ENCODE data around the gene USP32. TPM values are rescaled to one million over a fixed set of nuclear protein-coding genes. Genes with fewer than 3 reads are reported as not detected.

USP32 gene
- total and polyA plus RNA-seq, 4 donors: 11.6 to 103 (median 42.9) TPM

DNA sequence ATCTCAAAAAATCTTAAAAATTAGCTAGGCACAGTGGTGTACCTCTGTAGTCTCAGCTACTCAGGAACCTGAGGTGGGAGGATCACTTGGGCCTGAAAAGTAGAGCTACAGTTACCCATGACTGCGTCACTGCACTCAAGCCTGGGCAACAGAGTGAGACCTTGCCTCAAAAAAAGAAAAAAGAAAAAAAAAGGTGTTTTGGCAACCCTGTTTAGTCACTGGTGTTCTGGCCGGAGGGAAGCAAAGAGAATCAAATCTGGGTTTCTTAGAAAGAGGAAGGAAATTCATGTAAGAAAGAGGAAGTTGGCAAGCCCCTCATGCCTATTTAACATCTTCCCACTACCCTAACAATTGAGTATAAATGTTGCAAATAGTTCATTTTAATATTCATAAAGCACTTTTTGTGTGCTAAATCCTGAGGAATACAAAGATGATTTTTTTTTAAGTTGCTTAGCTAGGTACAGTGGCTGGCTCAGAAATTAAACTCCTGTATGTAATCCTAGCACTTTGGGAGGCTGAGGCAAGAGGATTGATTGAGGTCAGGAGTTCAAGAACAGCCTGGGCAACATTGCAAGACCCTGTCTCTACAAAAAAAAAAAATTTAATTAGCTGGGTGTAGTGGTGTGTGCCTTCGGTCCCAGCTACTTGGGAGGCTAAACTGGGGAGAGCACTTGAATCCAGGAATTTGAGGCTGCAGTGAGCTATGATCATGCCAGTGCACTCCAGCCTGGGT is 6.5 kb upstream of the USP32 start:
- H3K9ac ChIP-seq (ENCODE audit: low read depth in 1 of 2, low read length in 2 of 2): no peak overlapping the region
- H3K27ac ChIP-seq (ENCODE audit: low read depth in 1 of 2, low read length in 2 of 2): peak overlapping the region in 1 of 2 donors; percentile 36
- peaks cover 0 to under 1% (median under 1%) of the 10 kb centered on the region in 4 donors for H3K4me1 ChIP-seq (ENCODE audit: control insufficient read depth in 4 of 4, insufficient read depth in 4 of 4, low read length in 3 of 4)

DNA sequence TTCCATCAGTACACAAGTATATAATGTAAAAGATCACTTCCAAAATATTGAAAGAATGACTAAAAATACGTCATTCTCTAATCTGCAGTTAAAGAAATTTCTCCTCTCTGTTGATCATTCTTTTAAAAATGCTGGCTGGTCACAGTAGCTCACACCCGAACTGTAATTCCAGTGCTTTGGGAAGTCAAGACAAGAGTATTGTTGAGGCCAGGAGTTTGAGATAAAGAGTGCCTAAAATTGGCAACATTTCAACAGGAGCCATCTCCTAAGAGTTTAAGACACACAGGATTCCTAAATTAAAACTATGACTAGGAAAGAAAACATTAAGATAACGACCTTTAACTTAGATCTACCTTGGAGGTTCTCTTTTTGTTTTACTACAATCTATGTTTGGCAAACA is 4.5 kb upstream of the USP32 start:
- Histone ChIP-seq H3K4me3 (ENCODE audit: low read depth in 1 of 3, low read length in 3 of 3) (no peak overlapping the region), H3K36me3 (ENCODE audit: control insufficient read depth in 4 of 4, insufficient read depth in 3 of 4, low read depth in 1 of 4, low read length in 3 of 4) (no peaks in the 10 kb centered on the region), H3K27me3 (ENCODE audit: control insufficient read depth in 4 of 4, insufficient read depth in 4 of 4, low read length in 3 of 4) (no peaks in the 10 kb centered on the region), H3K27ac (ENCODE audit: low read depth in 1 of 2, low read length in 2 of 2) (no peak overlapping the region), H3K9me3 (ENCODE audit: control insufficient read depth in 4 of 4, low read length in 3 of 4) (no peaks in the 10 kb centered on the region), H3K4me1 (ENCODE audit: control insufficient read depth in 4 of 4, insufficient read depth in 4 of 4, low read length in 3 of 4) (peaks cover 0 to 4% (median 2%) of the 10 kb centered on the region in 4 donors), H3K9ac (ENCODE audit: low read depth in 1 of 2, low read length in 2 of 2) (no peak overlapping the region)
- DNase-seq (ENCODE audit: low spot score): no peak
- TF ChIP-seq NR2F2 (IDR thresholded peaks at IDR 0.05) (no peak), SP1 (IDR thresholded peaks at IDR 0.05) (no peak), GABPA (IDR thresholded peaks at IDR 0.05 in 1 of 2, conservative IDR thresholded peaks at IDR 0.05 in 1 of 2) (no peak), RAD21 (IDR thresholded peaks at IDR 0.05) (no peak), YY1 (IDR thresholded peaks at IDR 0.05) (no peak), FOXA2 (IDR thresholded peaks at IDR 0.05) (no peak), RXRA (IDR thresholded peaks at IDR 0.05) (no peak), HNF4A (conservative IDR thresholded peaks at IDR 0.05) (no peak), FOXA1 (IDR thresholded peaks at IDR 0.05) (no peak), HNF4G (IDR thresholded peaks at IDR 0.05) (no peak), EGR1 (IDR thresholded peaks at IDR 0.05; ENCODE audit: low read depth in 2 of 2) (no peak)
- TF ChIP-seq, protein P1, sequence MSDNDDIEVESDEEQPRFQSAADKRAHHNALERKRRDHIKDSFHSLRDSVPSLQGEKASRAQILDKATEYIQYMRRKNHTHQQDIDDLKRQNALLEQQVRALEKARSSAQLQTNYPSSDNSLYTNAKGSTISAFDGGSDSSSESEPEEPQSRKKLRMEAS (IDR thresholded peaks at IDR 0.05): no peak
- TF ChIP-seq, protein P2, sequence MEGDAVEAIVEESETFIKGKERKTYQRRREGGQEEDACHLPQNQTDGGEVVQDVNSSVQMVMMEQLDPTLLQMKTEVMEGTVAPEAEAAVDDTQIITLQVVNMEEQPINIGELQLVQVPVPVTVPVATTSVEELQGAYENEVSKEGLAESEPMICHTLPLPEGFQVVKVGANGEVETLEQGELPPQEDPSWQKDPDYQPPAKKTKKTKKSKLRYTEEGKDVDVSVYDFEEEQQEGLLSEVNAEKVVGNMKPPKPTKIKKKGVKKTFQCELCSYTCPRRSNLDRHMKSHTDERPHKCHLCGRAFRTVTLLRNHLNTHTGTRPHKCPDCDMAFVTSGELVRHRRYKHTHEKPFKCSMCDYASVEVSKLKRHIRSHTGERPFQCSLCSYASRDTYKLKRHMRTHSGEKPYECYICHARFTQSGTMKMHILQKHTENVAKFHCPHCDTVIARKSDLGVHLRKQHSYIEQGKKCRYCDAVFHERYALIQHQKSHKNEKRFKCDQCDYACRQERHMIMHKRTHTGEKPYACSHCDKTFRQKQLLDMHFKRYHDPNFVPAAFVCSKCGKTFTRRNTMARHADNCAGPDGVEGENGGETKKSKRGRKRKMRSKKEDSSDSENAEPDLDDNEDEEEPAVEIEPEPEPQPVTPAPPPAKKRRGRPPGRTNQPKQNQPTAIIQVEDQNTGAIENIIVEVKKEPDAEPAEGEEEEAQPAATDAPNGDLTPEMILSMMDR (IDR thresholded peaks at IDR 0.05; ENCODE audit: low read depth, low read length, missing input control): no peak
- TF ChIP-seq, protein P3, sequence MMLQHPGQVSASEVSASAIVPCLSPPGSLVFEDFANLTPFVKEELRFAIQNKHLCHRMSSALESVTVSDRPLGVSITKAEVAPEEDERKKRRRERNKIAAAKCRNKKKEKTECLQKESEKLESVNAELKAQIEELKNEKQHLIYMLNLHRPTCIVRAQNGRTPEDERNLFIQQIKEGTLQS (IDR thresholded peaks at IDR 0.05): no peak
- TF ChIP-seq, protein P4, sequence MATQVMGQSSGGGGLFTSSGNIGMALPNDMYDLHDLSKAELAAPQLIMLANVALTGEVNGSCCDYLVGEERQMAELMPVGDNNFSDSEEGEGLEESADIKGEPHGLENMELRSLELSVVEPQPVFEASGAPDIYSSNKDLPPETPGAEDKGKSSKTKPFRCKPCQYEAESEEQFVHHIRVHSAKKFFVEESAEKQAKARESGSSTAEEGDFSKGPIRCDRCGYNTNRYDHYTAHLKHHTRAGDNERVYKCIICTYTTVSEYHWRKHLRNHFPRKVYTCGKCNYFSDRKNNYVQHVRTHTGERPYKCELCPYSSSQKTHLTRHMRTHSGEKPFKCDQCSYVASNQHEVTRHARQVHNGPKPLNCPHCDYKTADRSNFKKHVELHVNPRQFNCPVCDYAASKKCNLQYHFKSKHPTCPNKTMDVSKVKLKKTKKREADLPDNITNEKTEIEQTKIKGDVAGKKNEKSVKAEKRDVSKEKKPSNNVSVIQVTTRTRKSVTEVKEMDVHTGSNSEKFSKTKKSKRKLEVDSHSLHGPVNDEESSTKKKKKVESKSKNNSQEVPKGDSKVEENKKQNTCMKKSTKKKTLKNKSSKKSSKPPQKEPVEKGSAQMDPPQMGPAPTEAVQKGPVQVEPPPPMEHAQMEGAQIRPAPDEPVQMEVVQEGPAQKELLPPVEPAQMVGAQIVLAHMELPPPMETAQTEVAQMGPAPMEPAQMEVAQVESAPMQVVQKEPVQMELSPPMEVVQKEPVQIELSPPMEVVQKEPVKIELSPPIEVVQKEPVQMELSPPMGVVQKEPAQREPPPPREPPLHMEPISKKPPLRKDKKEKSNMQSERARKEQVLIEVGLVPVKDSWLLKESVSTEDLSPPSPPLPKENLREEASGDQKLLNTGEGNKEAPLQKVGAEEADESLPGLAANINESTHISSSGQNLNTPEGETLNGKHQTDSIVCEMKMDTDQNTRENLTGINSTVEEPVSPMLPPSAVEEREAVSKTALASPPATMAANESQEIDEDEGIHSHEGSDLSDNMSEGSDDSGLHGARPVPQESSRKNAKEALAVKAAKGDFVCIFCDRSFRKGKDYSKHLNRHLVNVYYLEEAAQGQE (IDR thresholded peaks at IDR 0.05): no peak
- WGBS: 83% methylated on average over 3 of the region's 3 CpGs

More for the DNA sequence above, 6.5 kb upstream of the USP32 start:
- Histone ChIP-seq H3K27me3 (ENCODE audit: control insufficient read depth in 4 of 4, insufficient read depth in 4 of 4, low read length in 3 of 4) (no peaks in the 10 kb centered on the region), H3K36me3 (ENCODE audit: control insufficient read depth in 4 of 4, insufficient read depth in 3 of 4, low read depth in 1 of 4, low read length in 3 of 4) (no peaks in the 10 kb centered on the region), H3K9me3 (ENCODE audit: control insufficient read depth in 4 of 4, low read length in 3 of 4) (no peaks in the 10 kb centered on the region), H3K4me3 (ENCODE audit: low read depth in 1 of 3, low read length in 3 of 3) (no peak overlapping the region)
- DNase-seq (ENCODE audit: low spot score): no peak
- TF ChIP-seq SP1 (IDR thresholded peaks at IDR 0.05) (no peak), RAD21 (IDR thresholded peaks at IDR 0.05) (no peak), YY1 (IDR thresholded peaks at IDR 0.05) (no peak)
- 80% methylated on average over 3 of the region's 3 CpGs for WGBS
